Brain microvascular endothelial cell (primary cell): ENCODE measurements around the gene CREBZF.

ENCODE experiments used
- DNase-seq: peaks from one replicate; pipeline ENCODE4 v3.0.0-alpha.2; 2020
- H3K27ac ChIP-seq: fragments of 250-450 bp; sonication (Bioruptor Pico); 2 replicates; pipeline ENCODE4 v1.5.1; 2020; ENCODE audit warnings: mild to moderate bottlenecking, moderate library complexity
- H3K27me3 ChIP-seq: fragments of 250-450 bp; sonication (Bioruptor Pico); replicated peaks from 2 replicates; pipeline ENCODE4 v1.5.1; 2020; ENCODE audit warnings: mild to moderate bottlenecking
- H3K36me3 ChIP-seq: fragments of 250-450 bp; sonication (Bioruptor Pico); replicated peaks from 2 replicates; pipeline ENCODE4 v1.5.1; 2020; ENCODE audit warnings: mild to moderate bottlenecking
- H3K4me3 ChIP-seq: 2 replicates; pipeline ENCODE4 v1.5.1; 2011; ENCODE audit warnings: low read depth, mild to moderate bottlenecking, control low read depth, low read length, moderate library complexity
- CTCF ChIP-seq: IDR thresholded peaks from 2 replicates; pipeline ENCODE4 v1.5.1; 2011; ENCODE audit warnings: low read depth, mild to moderate bottlenecking, moderate library complexity, low read length, control low read depth, inconsistent platforms; ENCODE audit errors: missing control alignments
- in situ Hi-C: cut with HindIII; loops from 2 replicates; pipeline ENCODE4 v1.10.0; 2017; ENCODE audit warnings: low sequenced_read_pairs, low pct_ligation_motif_present

The CREBZF gene

DNA sequence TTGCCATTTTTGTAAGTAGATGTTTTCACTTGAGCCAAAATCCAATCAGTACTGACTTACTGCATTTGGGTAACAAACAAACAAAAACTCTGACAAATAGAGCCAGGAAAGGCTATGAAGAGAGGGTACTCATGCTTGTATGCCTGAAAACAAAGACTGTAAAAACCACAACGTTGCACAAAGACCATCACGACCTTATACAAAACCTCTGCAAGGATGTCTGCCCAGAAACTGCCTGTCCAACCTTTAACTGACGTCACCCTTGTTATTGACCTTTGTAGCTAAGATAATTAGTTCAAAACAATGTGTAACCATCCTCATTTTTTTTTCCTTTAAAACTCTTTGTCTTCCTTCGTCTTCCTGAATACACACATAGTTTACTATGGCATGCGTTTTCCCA, 804 bp upstream of the CREBZF start:
- no peak for TF ChIP-seq CTCF
- in situ Hi-C loops = no loop called here
- no peaks in the 10 kb centered on the region for H3K36me3 ChIP-seq
- DNase-seq = no peak
- H3K4me3 ChIP-seq = no peak overlapping the region
- H3K27me3 ChIP-seq = no peaks in the 10 kb centered on the region
- H3K27ac ChIP-seq = no peak overlapping the region

DNA sequence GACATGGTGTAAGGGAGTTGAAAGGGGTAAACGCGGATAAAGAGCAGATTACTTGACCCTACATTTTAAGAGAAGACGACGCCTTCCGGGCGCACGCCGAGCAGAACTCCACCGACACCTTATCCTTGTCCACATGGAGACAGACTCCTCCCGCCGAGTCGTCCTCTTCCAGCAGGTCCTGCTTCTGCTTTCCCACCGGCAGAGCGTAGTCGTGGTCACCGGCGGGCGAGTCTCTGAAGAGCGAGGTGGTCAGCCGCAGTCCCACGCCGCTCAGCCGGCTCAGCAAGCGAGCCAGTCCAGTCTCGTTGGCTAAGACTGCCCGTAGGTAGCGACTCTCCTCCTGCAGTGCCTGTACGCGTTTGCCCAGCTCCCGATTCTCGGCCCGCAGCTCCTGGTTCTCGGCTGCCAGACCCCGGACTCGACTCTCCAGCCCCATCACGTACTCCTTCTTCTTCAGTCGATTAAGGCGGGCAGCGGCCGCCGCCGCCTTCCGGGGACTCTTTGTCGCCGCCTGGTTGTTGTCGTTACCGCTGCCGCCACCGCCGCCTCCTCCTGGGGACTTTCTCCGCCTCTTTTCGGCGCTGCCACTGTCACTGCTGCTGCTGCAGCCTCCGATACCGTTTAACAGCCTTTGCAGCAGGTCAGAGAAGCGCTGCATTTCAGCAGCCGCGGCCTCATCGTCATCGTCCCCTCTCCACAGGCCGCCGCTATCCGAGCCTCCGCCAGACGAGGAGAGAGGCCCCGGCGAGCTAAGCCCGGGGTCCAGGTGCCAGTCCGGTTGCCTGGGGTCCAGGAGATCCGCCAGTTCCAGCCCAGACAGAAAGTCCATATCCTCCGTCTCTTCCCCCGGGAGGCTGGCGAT, 945 bp downstream of the CREBZF start:
- Histone ChIP-seq H3K36me3 (no peaks in the 10 kb centered on the region), H3K27me3 (no peaks in the 10 kb centered on the region), H3K4me3 (peak overlapping the region; percentile 97), H3K27ac (peak overlapping the region; percentile 93)
- peak; percentile 63 for TF ChIP-seq CTCF
- DNase-seq = peak; percentile 34
- in situ Hi-C loops = no loop called here

- DNase-seq = no peak
Observed at GRCh38 chr11:85663080-85663752, 1.7 kb downstream of the CREBZF start.

DNA sequence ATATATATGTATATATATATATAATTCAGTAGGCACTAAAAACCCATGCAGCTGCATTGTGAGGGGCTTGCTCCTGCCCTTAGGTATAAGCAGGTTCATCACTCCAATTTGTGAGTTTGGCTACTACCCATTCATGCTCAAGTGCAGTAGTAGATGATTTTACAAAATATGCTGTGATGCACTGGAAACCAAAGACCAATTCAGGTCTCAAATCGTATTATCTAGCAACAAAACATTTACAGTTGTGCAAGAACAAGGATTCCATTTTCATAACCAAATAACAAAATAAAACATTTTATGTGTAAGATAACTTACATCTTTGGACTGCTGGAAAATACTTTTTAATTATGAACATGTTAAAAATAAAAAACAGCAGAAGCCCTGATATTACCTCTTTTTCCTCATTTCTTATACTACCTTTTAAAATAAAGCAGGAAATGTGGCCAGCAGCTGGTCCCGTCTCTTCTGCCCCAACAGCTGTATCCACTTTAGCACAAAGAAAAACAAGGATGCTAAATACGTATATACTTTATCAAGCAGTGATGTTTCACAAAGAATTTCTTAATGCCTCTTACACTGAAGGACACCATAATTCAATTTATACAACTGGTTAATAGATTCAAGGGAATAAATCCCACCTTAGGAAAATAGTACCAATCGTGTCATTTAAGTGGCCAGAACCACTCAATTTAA, 2.8 kb downstream of the CREBZF start:
- Histone ChIP-seq H3K36me3 (peaks cover 6% of the 10 kb centered on the region), H3K27me3 (no peaks in the 10 kb centered on the region), H3K4me3 (peak overlapping the region; percentile 97), H3K27ac (no peak overlapping the region)
- no peak for TF ChIP-seq CTCF
- DNase-seq = no peak
- in situ Hi-C loops = no loop called here

More at GRCh38 chr11:85663080-85663752, 1.7 kb downstream of the CREBZF start:
- no peaks in the 10 kb centered on the region for H3K27me3 ChIP-seq
- peaks cover 4% of the 10 kb centered on the region for H3K36me3 ChIP-seq
- no peak for TF ChIP-seq CTCF
- H3K27ac ChIP-seq = no peak overlapping the region
- in situ Hi-C loops = no loop called here
- peak overlapping the region; percentile 97 for H3K4me3 ChIP-seq

DNA sequence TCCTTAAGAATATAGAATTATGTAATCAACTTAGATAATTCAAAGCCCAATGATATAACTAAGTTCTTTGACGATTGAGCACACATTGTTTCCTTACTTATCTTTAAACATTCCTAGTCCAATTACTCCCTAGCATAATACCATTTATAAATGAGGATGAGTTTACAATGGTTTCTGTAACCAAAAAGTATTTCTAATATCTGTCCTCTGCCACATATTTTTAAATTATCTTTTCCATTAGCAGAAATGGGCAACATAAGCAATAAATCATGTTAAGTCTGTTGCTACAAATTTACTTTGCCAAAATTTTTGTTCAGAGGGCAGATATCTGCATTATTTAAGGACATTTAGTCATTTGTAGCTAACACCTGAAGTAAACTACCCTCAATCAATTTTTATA, 6.7 kb downstream of the CREBZF start:
- peaks cover 15% of the 10 kb centered on the region for H3K36me3 ChIP-seq
- in situ Hi-C loops = no loop called here
- no peak overlapping the region for H3K27ac ChIP-seq
- H3K27me3 ChIP-seq = no peaks in the 10 kb centered on the region
- TF ChIP-seq CTCF = no peak
- H3K4me3 ChIP-seq = no peak overlapping the region
- no peak for DNase-seq
